Right lobe of liver (tissue), 4 donors: ENCODE results near the gene KIRREL3.

Source experiments
- POLR2A ChIP-seq: fragments of 450-650 bp; IDR thresholded peaks from one replicate; pipeline ENCODE4 v1.6.1; 2017; ENCODE audit warnings: antibody characterized with exemption, mild to moderate bottlenecking
- TF ChIP-seq, protein P1 (sequence below), 4 donors: fragments of 200-600 bp in 3 of 4; fragments of 450-650 bp in 1 of 4; IDR thresholded peaks; one replicate each; pipeline versions ENCODE4 v1.5.1 to v1.8.0; 2016 to 2022; ENCODE audit warnings: antibody characterized with exemption in 4 of 4, mild to moderate bottlenecking in 2 of 4
- donor health status: DM: no; HTN: no; CAD: no.
- donor health status: DM: no; HTN: no; CAD: no.
- donor health status: DM: no; HTN: yes; CAD: no.

DNA sequence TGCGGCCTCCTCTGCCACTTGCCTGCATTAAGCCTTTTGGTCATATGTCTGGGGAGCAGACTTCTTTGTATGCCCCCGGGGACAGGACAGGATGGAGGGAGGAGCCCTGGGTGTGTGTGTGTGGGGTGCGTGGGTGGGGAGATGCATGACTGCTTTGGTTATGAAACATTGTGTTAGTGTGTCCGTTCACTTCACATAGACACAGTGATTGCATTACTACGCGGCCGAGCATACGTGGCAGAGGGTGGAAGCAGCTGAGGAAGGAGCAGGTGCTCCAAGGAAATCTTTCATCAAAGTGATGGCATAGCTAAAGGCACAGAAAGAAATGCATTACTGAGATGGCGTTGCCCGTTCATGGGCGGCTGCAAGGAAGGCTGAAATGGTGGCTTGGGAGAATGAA lies 384.7 kb downstream of the KIRREL3 start:
- TF ChIP-seq, protein P1, sequence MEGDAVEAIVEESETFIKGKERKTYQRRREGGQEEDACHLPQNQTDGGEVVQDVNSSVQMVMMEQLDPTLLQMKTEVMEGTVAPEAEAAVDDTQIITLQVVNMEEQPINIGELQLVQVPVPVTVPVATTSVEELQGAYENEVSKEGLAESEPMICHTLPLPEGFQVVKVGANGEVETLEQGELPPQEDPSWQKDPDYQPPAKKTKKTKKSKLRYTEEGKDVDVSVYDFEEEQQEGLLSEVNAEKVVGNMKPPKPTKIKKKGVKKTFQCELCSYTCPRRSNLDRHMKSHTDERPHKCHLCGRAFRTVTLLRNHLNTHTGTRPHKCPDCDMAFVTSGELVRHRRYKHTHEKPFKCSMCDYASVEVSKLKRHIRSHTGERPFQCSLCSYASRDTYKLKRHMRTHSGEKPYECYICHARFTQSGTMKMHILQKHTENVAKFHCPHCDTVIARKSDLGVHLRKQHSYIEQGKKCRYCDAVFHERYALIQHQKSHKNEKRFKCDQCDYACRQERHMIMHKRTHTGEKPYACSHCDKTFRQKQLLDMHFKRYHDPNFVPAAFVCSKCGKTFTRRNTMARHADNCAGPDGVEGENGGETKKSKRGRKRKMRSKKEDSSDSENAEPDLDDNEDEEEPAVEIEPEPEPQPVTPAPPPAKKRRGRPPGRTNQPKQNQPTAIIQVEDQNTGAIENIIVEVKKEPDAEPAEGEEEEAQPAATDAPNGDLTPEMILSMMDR (IDR thresholded peaks at IDR 0.05) = no peak
- no peak for TF ChIP-seq POLR2A
